Uterus (tissue), 2 donors: ENCODE results near the gene NRTN.

Source experiments
- POLR2A ChIP-seq, 2 donors: fragments of 450-650 bp; IDR thresholded peaks; one replicate each; pipeline ENCODE4 v1.6.1; 2016; ENCODE audit warnings: antibody characterized with exemption in 2 of 2, mild to moderate bottlenecking in 1 of 2, moderate library complexity in 1 of 2
- TF ChIP-seq, protein P1 (sequence below), 4 experiments: fragments of 200-600 bp in 2 of 4; fragments of 450-650 bp in 2 of 4; sonication (generic) in 2 of 4; IDR thresholded peaks; one replicate each; pipeline ENCODE4 v1.5.1; 2016 to 2019; ENCODE audit warnings: antibody characterized with exemption in 4 of 4, mild to moderate bottlenecking in 2 of 4, moderate library complexity in 1 of 4

- no peak for TF ChIP-seq POLR2A (IDR thresholded peaks at IDR 0.05)
- TF ChIP-seq, protein P1, sequence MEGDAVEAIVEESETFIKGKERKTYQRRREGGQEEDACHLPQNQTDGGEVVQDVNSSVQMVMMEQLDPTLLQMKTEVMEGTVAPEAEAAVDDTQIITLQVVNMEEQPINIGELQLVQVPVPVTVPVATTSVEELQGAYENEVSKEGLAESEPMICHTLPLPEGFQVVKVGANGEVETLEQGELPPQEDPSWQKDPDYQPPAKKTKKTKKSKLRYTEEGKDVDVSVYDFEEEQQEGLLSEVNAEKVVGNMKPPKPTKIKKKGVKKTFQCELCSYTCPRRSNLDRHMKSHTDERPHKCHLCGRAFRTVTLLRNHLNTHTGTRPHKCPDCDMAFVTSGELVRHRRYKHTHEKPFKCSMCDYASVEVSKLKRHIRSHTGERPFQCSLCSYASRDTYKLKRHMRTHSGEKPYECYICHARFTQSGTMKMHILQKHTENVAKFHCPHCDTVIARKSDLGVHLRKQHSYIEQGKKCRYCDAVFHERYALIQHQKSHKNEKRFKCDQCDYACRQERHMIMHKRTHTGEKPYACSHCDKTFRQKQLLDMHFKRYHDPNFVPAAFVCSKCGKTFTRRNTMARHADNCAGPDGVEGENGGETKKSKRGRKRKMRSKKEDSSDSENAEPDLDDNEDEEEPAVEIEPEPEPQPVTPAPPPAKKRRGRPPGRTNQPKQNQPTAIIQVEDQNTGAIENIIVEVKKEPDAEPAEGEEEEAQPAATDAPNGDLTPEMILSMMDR (IDR thresholded peaks at IDR 0.05): no peak
These were observed 33.6 kb downstream of the NRTN start for GRCh38 chr19:5838353-5839064.
